ENCODE data around the gene TTYH3. TPM values are rescaled to one million over a fixed set of nuclear protein-coding genes. Genes with fewer than 3 reads are reported as not detected.

Gene TTYH3
- total RNA-seq, 6 experiments from 2014 or later = 117 to 147 (median 123) TPM

GRCh38 chr7:2663121-2663886 lies 31.5 kb downstream of the TTYH3 start:
- TF ChIP-seq, protein P1, sequence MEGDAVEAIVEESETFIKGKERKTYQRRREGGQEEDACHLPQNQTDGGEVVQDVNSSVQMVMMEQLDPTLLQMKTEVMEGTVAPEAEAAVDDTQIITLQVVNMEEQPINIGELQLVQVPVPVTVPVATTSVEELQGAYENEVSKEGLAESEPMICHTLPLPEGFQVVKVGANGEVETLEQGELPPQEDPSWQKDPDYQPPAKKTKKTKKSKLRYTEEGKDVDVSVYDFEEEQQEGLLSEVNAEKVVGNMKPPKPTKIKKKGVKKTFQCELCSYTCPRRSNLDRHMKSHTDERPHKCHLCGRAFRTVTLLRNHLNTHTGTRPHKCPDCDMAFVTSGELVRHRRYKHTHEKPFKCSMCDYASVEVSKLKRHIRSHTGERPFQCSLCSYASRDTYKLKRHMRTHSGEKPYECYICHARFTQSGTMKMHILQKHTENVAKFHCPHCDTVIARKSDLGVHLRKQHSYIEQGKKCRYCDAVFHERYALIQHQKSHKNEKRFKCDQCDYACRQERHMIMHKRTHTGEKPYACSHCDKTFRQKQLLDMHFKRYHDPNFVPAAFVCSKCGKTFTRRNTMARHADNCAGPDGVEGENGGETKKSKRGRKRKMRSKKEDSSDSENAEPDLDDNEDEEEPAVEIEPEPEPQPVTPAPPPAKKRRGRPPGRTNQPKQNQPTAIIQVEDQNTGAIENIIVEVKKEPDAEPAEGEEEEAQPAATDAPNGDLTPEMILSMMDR (IDR thresholded peaks at IDR 0.05) = no peak
- Mint-ChIP-seq H3K4me3 (no peak overlapping the region), H3K4me1 (ENCODE audit: low read depth) (peaks cover 3% of the 10 kb centered on the region; the same call in 1 of the 2 replicates), H3K27me3 (ENCODE audit: insufficient read depth) (peaks cover 19% of the 10 kb centered on the region), H3K36me3 (ENCODE audit: low read depth) (no peaks in the 10 kb centered on the region; the same call in 1 of the 2 replicates), H3K9me3 (no peaks in the 10 kb centered on the region; the same call in 1 of the 2 replicates), H3K27ac (no peak overlapping the region)
- DNase-seq = no peak

- Mint-ChIP-seq H3K36me3 (ENCODE audit: low read depth) (no peaks in the 10 kb centered on the region; the same call in 1 of the 2 replicates), H3K27ac (no peak overlapping the region), H3K4me1 (ENCODE audit: low read depth) (peaks cover 4% of the 10 kb centered on the region; the same call in 1 of the 2 replicates), H3K4me3 (no peak overlapping the region), H3K27me3 (ENCODE audit: insufficient read depth) (peaks cover 20% of the 10 kb centered on the region), H3K9me3 (no peaks in the 10 kb centered on the region; the same call in 1 of the 2 replicates)
- no peak for DNase-seq
- TF ChIP-seq, protein P1 (IDR thresholded peaks at IDR 0.05) = no peak
Observed at GRCh38 chr7:2663960-2664359, 32.2 kb downstream of the TTYH3 start.

DNA sequence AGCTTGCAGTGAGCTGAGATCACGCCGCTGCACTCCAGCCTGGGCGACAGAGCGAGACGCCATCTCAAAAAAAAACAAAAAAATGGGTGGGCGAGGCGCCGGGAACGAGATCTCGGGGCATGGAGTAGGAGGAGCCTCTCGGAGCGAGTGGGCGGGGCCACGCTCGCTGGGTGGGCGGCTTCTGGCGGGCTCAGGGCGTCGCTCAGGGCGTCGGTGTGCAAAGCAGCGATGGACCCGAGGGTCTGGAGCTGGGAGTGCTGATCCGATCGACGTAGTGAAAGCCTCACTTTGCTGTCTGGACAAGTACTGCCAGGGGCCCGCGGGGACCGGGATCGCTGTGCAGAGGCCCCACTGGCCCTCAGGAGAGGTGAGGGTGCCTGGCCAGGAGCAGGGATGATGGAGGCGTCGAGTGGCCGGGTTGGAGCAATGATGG lies 33.6 kb downstream of the TTYH3 start:
- H3K4me1 Mint-ChIP-seq (ENCODE audit: low read depth) = peaks cover 4% of the 10 kb centered on the region; the same call in 1 of the 2 replicates
- peak overlapping the region; percentile 41; the same call in 1 of the 2 replicates for H3K4me3 Mint-ChIP-seq
- no peaks in the 10 kb centered on the region for H3K9me3 Mint-ChIP-seq
- TF ChIP-seq, protein P1 (IDR thresholded peaks at IDR 0.05) = no peak
- DNase-seq = no peak
- H3K27me3 Mint-ChIP-seq (ENCODE audit: insufficient read depth) = peaks cover 19% of the 10 kb centered on the region
- no peak overlapping the region; the same call in 1 of the 2 replicates for H3K27ac Mint-ChIP-seq
- H3K36me3 Mint-ChIP-seq (ENCODE audit: low read depth) = no peaks in the 10 kb centered on the region; the same call in 1 of the 2 replicates

GRCh38 chr7:2666155-2666554 lies 34.4 kb downstream of the TTYH3 start:
- Mint-ChIP-seq H3K4me3 (no peak overlapping the region), H3K9me3 (no peaks in the 10 kb centered on the region), H3K27me3 (ENCODE audit: insufficient read depth) (peaks cover 17% of the 10 kb centered on the region), H3K4me1 (ENCODE audit: low read depth) (peaks cover 10% of the 10 kb centered on the region), H3K36me3 (ENCODE audit: low read depth) (no peaks in the 10 kb centered on the region; the same call in 1 of the 2 replicates), H3K27ac (no peak overlapping the region)
- DNase-seq = no peak
- TF ChIP-seq, protein P1 (IDR thresholded peaks at IDR 0.05) = no peak

- H3K4me1 Mint-ChIP-seq (ENCODE audit: low read depth) = peaks cover 10% of the 10 kb centered on the region
- no peak overlapping the region for H3K4me3 Mint-ChIP-seq
- H3K27ac Mint-ChIP-seq = no peak overlapping the region
- no peaks in the 10 kb centered on the region; the same call in 1 of the 2 replicates for H3K36me3 Mint-ChIP-seq (ENCODE audit: low read depth)
- peaks cover 17% of the 10 kb centered on the region for H3K27me3 Mint-ChIP-seq (ENCODE audit: insufficient read depth)
- no peak for DNase-seq
- no peaks in the 10 kb centered on the region for H3K9me3 Mint-ChIP-seq
- TF ChIP-seq, protein P1 (IDR thresholded peaks at IDR 0.05) = no peak
Observed at GRCh38 chr7:2666588-2667250, 34.9 kb downstream of the TTYH3 start.
